ENCODE results near the gene KIFBP. TPM values are rescaled to one million over a fixed set of nuclear protein-coding genes. Genes with fewer than 3 reads are reported as not detected.

KIFBP gene
- total RNA-seq, 1 experiment from 2014 or later: 26.9 TPM

DNA sequence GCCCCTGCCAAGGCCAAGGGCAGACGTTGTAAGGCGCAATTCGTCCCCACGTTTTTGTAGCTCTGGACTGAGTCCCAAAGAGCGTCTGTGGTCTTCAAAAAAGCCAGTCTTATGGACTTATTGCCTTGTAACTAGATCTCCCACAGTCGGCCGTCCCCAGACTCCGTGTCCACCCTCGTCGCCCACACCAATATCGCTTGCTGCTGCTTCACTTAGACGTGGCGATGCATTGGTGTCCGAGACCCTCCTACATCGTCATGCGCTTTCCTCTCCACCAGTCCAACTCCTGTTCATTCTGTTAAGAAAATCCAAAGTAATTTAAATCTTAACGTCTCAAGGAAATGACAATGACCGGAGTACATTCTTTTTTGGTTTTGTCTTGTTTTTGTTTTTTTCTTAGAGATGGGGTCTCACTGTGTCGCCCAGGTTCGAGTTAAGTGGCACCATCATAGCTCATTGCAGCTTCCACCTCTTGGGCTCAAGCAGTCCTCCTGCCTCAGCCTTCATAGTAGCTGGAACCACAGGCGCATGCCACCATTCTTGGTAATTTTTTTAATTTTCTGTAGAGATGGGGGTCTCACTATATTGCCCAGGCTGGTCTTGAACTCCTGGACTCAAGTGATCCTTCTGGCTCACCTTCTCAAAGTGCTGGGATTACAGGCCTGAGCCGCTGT is 851 bp downstream of the KIFBP start:
- no TSS peak for BruUV-seq (replicated peaks)
- POLR2A ChIA-PET: no interaction called here
- intact Hi-C loops (cut with micrococcal nuclease): no loop called here

More for the DNA sequence above, 851 bp downstream of the KIFBP start:
- peaks cover 3 to 5% of the 10 kb centered on the region in 2 experiments; a peak in 1 of 4 replicates for H3K36me3 ChIP-seq (ENCODE audit: control insufficient read depth in 1 of 2, insufficient read depth in 2 of 2, low read length in 2 of 2)
- peak overlapping the region; percentile 96 for H3K4me2 ChIP-seq (ENCODE audit: low read length)
- peaks cover 11 to 23% of the 10 kb centered on the region in 2 experiments for H3K4me1 ChIP-seq (ENCODE audit: control insufficient read depth in 1 of 2, insufficient read depth in 2 of 2, low read length in 2 of 2)
- ChIA-PET RAD21 (ENCODE audit: low non-redundant PET in 1 of 2, low total read pairs in 2 of 2, uncharacterized antibody in 2 of 2, unreplicated experiment in 2 of 2) (no interaction called here), CTCF (no interaction called here)
- DNase-seq (ENCODE audit: low read depth, low spot score): no peak
- no peak overlapping the region for H2AFZ ChIP-seq (ENCODE audit: low read depth, low read length, poor library complexity, severe bottlenecking)
- H3K9me3 ChIP-seq (ENCODE audit: control insufficient read depth in 1 of 2, insufficient read depth in 1 of 2, low read depth in 1 of 2, low read length in 2 of 2): no peaks in the 10 kb centered on the region
- no peaks in the 10 kb centered on the region for H3K27me3 ChIP-seq (ENCODE audit: insufficient read depth, low read length)
- H3K9ac ChIP-seq (ENCODE audit: low read length): peak overlapping the region; percentile 81
- no peak for TF ChIP-seq EZH2phosphoT487 (IDR thresholded peaks at IDR 0.05; ENCODE audit: borderline replicate concordance)
- TF ChIP-seq, protein P1, sequence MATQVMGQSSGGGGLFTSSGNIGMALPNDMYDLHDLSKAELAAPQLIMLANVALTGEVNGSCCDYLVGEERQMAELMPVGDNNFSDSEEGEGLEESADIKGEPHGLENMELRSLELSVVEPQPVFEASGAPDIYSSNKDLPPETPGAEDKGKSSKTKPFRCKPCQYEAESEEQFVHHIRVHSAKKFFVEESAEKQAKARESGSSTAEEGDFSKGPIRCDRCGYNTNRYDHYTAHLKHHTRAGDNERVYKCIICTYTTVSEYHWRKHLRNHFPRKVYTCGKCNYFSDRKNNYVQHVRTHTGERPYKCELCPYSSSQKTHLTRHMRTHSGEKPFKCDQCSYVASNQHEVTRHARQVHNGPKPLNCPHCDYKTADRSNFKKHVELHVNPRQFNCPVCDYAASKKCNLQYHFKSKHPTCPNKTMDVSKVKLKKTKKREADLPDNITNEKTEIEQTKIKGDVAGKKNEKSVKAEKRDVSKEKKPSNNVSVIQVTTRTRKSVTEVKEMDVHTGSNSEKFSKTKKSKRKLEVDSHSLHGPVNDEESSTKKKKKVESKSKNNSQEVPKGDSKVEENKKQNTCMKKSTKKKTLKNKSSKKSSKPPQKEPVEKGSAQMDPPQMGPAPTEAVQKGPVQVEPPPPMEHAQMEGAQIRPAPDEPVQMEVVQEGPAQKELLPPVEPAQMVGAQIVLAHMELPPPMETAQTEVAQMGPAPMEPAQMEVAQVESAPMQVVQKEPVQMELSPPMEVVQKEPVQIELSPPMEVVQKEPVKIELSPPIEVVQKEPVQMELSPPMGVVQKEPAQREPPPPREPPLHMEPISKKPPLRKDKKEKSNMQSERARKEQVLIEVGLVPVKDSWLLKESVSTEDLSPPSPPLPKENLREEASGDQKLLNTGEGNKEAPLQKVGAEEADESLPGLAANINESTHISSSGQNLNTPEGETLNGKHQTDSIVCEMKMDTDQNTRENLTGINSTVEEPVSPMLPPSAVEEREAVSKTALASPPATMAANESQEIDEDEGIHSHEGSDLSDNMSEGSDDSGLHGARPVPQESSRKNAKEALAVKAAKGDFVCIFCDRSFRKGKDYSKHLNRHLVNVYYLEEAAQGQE (IDR thresholded peaks at IDR 0.05; ENCODE audit: low read depth): no peak
- TF ChIP-seq POLR2AphosphoS5 (IDR thresholded peaks at IDR 0.05; ENCODE audit: low read depth, low read length): no peak
- TF ChIP-seq SRF (IDR thresholded peaks at IDR 0.05; ENCODE audit: low read depth): no peak
- TF ChIP-seq, protein P2, sequence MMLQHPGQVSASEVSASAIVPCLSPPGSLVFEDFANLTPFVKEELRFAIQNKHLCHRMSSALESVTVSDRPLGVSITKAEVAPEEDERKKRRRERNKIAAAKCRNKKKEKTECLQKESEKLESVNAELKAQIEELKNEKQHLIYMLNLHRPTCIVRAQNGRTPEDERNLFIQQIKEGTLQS (IDR thresholded peaks at IDR 0.05): no peak
- H3K4me3 ChIP-seq (replicated peaks in 1 of 2; ENCODE audit: low read depth in 1 of 2, low read length in 2 of 2): peak overlapping the region; percentile 80
- no peak for ATAC-seq
- peaks cover 54% of the 10 kb centered on the region for H3K79me2 ChIP-seq (ENCODE audit: insufficient read depth, low read length)
- H3K27ac ChIP-seq (ENCODE audit: low read depth, low read length): peak overlapping the region; percentile 60
- 0 out of 2 replicates have a peak, but pooled peaks cover 5% of the 10 kb centered on the region for H4K20me1 ChIP-seq (ENCODE audit: insufficient read depth)
- no peaks in the 10 kb centered on the region for H3K9me2 ChIP-seq (ENCODE audit: insufficient read depth)
